ENCODE data around the gene CCSER1. TPM values are rescaled to one million over a fixed set of nuclear protein-coding genes. Genes with fewer than 3 reads are reported as not detected.

CCSER1 gene
- total and polyA plus RNA-seq, 4 donors, result 0.61 to 23.0 (median 3.8) TPM

DNA sequence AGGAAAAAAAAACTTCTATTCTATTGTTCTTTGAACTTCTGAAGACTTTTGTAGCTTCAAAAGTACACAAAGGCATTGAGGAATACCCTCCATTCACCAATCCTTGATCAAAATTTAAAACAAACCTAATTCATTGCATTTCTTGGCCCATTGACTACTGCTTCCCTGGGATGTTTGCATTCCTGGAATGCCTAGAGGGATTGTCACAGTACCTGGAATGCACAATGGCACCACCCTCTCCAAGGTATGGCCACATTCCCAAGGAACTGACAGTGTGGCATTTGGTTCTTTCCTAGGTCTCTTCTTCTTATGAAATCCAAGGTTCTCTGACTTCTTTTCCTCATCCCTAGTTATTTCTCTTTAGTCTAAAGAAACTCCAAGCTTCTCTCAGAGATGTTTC, 600.7 kb downstream of the CCSER1 start:
- Histone ChIP-seq H3K4me3 (no peak overlapping the region), H3K36me3 (ENCODE audit: control insufficient read depth in 4 of 4, insufficient read depth in 4 of 4, low read length in 4 of 4) (no peaks in the 10 kb centered on the region), H3K4me1 (ENCODE audit: control insufficient read depth in 5 of 5, insufficient read depth in 5 of 5, low read length in 5 of 5) (no peaks in the 10 kb centered on the region), H3K9ac (ENCODE audit: insufficient read depth in 1 of 2, low read length in 2 of 2) (no peak overlapping the region), H3K27me3 (ENCODE audit: control insufficient read depth in 3 of 3, insufficient read depth in 3 of 3, low read length in 2 of 3) (no peaks in the 10 kb centered on the region), H3K27ac (ENCODE audit: low read depth in 1 of 2, low read length in 1 of 2) (no peak overlapping the region), H3K9me3 (ENCODE audit: control insufficient read depth in 4 of 4, insufficient read depth in 3 of 4, low read length in 3 of 4) (no peaks in the 10 kb centered on the region)
- ATAC-seq (ENCODE audit: insufficient read depth, low FRiP score) (no peak), DNase-seq (no peak)
- TF ChIP-seq, protein P1, sequence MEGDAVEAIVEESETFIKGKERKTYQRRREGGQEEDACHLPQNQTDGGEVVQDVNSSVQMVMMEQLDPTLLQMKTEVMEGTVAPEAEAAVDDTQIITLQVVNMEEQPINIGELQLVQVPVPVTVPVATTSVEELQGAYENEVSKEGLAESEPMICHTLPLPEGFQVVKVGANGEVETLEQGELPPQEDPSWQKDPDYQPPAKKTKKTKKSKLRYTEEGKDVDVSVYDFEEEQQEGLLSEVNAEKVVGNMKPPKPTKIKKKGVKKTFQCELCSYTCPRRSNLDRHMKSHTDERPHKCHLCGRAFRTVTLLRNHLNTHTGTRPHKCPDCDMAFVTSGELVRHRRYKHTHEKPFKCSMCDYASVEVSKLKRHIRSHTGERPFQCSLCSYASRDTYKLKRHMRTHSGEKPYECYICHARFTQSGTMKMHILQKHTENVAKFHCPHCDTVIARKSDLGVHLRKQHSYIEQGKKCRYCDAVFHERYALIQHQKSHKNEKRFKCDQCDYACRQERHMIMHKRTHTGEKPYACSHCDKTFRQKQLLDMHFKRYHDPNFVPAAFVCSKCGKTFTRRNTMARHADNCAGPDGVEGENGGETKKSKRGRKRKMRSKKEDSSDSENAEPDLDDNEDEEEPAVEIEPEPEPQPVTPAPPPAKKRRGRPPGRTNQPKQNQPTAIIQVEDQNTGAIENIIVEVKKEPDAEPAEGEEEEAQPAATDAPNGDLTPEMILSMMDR (IDR thresholded peaks at IDR 0.05; ENCODE audit: control extremely low read depth, extremely low read depth), result no peak

DNA sequence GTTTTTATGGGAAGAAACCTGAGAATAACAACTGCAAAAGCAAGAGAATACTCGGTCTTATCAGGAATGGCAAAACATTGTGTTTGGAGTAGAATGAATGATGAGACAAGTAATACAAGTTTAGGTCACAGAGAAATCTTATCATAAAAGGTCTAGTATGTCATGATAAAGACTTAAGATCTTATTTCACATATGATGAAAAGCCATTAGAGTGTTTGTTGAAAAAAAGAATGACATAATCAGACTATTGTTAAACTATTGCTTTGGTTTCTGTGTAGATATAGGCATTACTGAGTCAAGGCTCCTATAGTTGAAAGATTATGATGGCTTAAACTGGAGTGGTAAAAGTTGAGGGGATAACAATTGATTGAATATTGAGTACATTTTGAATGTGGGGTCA, 603.6 kb downstream of the CCSER1 start:
- no peak for DNase-seq
- no peak overlapping the region for H3K4me3 ChIP-seq
- WGBS, 2 donors, result 63 to 70% methylated on average over 1 of the region's 1 CpG
- no peak for ATAC-seq (ENCODE audit: insufficient read depth, low FRiP score)
- no peaks in the 10 kb centered on the region for H3K9me3 ChIP-seq (ENCODE audit: control insufficient read depth in 4 of 4, insufficient read depth in 3 of 4, low read length in 3 of 4)
- no peaks in the 10 kb centered on the region for H3K4me1 ChIP-seq (ENCODE audit: control insufficient read depth in 5 of 5, insufficient read depth in 5 of 5, low read length in 5 of 5)
- no peak overlapping the region for H3K27ac ChIP-seq (ENCODE audit: low read depth in 1 of 2, low read length in 1 of 2)
- TF ChIP-seq, protein P1 (IDR thresholded peaks at IDR 0.05; ENCODE audit: control extremely low read depth, extremely low read depth), result no peak
- no peak overlapping the region for H3K9ac ChIP-seq (ENCODE audit: insufficient read depth in 1 of 2, low read length in 2 of 2)
- H3K27me3 ChIP-seq (ENCODE audit: control insufficient read depth in 3 of 3, insufficient read depth in 3 of 3, low read length in 2 of 3), result no peaks in the 10 kb centered on the region
- no peaks in the 10 kb centered on the region for H3K36me3 ChIP-seq (ENCODE audit: control insufficient read depth in 4 of 4, insufficient read depth in 4 of 4, low read length in 4 of 4)

DNA sequence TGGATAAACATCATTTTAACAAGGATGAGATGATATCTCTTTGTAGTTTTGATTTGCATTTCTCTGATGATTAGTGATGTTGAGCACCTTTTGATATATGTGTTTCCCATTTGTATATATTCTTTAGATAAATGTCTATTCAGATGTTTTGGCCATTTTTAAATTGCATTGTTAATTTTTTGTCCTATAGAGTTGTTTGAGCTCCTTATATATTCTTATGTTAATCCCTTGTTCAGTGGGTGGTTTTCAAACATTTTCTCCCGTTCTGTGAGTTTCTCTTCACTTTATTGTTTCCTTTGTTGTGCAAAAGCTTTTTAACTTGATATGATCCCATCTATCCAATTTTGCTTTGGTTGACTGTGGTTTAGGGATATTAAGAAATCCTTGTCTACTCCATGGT, 606.0 kb downstream of the CCSER1 start:
- Histone ChIP-seq H3K4me1 (ENCODE audit: control insufficient read depth in 5 of 5, insufficient read depth in 5 of 5, low read length in 5 of 5) (no peaks in the 10 kb centered on the region), H3K4me3 (no peak overlapping the region), H3K27me3 (ENCODE audit: control insufficient read depth in 3 of 3, insufficient read depth in 3 of 3, low read length in 2 of 3) (no peaks in the 10 kb centered on the region), H3K9me3 (ENCODE audit: control insufficient read depth in 4 of 4, insufficient read depth in 3 of 4, low read length in 3 of 4) (no peaks in the 10 kb centered on the region), H3K36me3 (ENCODE audit: control insufficient read depth in 4 of 4, insufficient read depth in 4 of 4, low read length in 4 of 4) (no peaks in the 10 kb centered on the region), H3K27ac (ENCODE audit: low read depth in 1 of 2, low read length in 1 of 2) (no peak overlapping the region), H3K9ac (ENCODE audit: insufficient read depth in 1 of 2, low read length in 2 of 2) (no peak overlapping the region)
- TF ChIP-seq, protein P1 (IDR thresholded peaks at IDR 0.05; ENCODE audit: control extremely low read depth, extremely low read depth), result no peak
- WGBS, 2 donors, result 87 to 88% methylated on average over 1 of the region's 1 CpG
- DNase-seq, result no peak
- no peak for ATAC-seq (ENCODE audit: insufficient read depth, low FRiP score)

DNA sequence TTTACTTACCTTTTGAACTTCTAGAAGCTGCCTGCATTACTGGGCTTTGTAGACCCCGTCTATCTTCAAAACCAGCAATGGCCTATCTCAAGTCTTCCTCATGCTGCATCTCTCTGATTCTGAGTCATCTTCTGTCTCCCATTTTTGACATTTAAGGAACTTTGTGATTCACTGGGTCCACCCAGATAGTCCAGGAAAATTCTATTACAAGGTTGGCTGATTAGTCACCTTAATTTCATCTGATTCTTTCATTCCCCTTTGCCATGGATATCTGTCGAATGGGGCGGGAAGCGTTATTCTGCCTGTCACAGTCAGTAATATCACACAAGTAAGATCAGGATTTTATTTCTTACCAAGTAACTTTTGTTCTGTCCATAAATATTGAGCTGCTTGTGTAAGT, 618.0 kb downstream of the CCSER1 start:
- TF ChIP-seq, protein P1 (IDR thresholded peaks at IDR 0.05; ENCODE audit: control extremely low read depth, extremely low read depth), result no peak
- Histone ChIP-seq H3K4me1 (ENCODE audit: control insufficient read depth in 5 of 5, insufficient read depth in 5 of 5, low read length in 5 of 5) (no peaks in the 10 kb centered on the region), H3K36me3 (ENCODE audit: control insufficient read depth in 4 of 4, insufficient read depth in 4 of 4, low read length in 4 of 4) (no peaks in the 10 kb centered on the region), H3K4me3 (no peak overlapping the region), H3K27ac (ENCODE audit: low read depth in 1 of 2, low read length in 1 of 2) (no peak overlapping the region), H3K9me3 (ENCODE audit: control insufficient read depth in 4 of 4, insufficient read depth in 3 of 4, low read length in 3 of 4) (no peaks in the 10 kb centered on the region), H3K27me3 (ENCODE audit: control insufficient read depth in 3 of 3, insufficient read depth in 3 of 3, low read length in 2 of 3) (no peaks in the 10 kb centered on the region), H3K9ac (ENCODE audit: insufficient read depth in 1 of 2, low read length in 2 of 2) (no peak overlapping the region)
- DNase-seq (no peak), ATAC-seq (ENCODE audit: insufficient read depth, low FRiP score) (no peak)
- 97% methylated on average over 4 of the region's 4 CpGs for WGBS, 2 donors
